GM18858 (cell line): ENCODE measurements around the gene PMEPA1.
A peak's percentile ranks its signal among the peaks of the same experiment; 100 is the strongest.

ENCODE experiments used
- ATAC-seq: cut with Tn5 transposase; IDR thresholded peaks from one replicate; pipeline ENCODE4 v1.9.1; 2021; ENCODE audit not compliant: unreplicated experiment

Gene PMEPA1

GRCh38 chr20:57695012-57695411, 14.8 kb downstream of the PMEPA1 start:
- no peak for ATAC-seq

GRCh38 chr20:57694481-57694880, 15.3 kb downstream of the PMEPA1 start:
- no peak for ATAC-seq

- no peak for ATAC-seq
These were observed 16.0 kb downstream of the PMEPA1 start for GRCh38 chr20:57693670-57694329.

GRCh38 chr20:57693002-57693582, 16.7 kb downstream of the PMEPA1 start:
- ATAC-seq, result no peak

GRCh38 chr20:57692393-57692792, 17.4 kb downstream of the PMEPA1 start:
- ATAC-seq, result no peak

- no peak for ATAC-seq
These were observed 18.1 kb downstream of the PMEPA1 start for GRCh38 chr20:57691699-57692098.

- no peak for ATAC-seq
These were observed 19.3 kb downstream of the PMEPA1 start for GRCh38 chr20:57690525-57690924.

- no peak for ATAC-seq
These were observed 19.9 kb downstream of the PMEPA1 start for GRCh38 chr20:57689745-57690481.

GRCh38 chr20:57688864-57689263, 21.0 kb downstream of the PMEPA1 start:
- no peak for ATAC-seq

- ATAC-seq, result no peak
These were observed 21.5 kb downstream of the PMEPA1 start for GRCh38 chr20:57688295-57688694.

GRCh38 chr20:57686931-57687652, 22.7 kb downstream of the PMEPA1 start:
- no peak for ATAC-seq

- no peak for ATAC-seq
These were observed 24.6 kb downstream of the PMEPA1 start for GRCh38 chr20:57685146-57685758.

- ATAC-seq, result no peak
These were observed 25.0 kb downstream of the PMEPA1 start for GRCh38 chr20:57684808-57685140.

- ATAC-seq, result no peak
These were observed 25.7 kb downstream of the PMEPA1 start for GRCh38 chr20:57683881-57684807.

- no peak for ATAC-seq
These were observed 26.5 kb downstream of the PMEPA1 start for GRCh38 chr20:57683287-57683686.

GRCh38 chr20:57682184-57683101, 27.4 kb downstream of the PMEPA1 start:
- ATAC-seq, result peak; percentile 43

- no peak for ATAC-seq
These were observed 28.6 kb downstream of the PMEPA1 start for GRCh38 chr20:57680934-57681914.

- peak; percentile 52 for ATAC-seq
These were observed 29.6 kb downstream of the PMEPA1 start for GRCh38 chr20:57680131-57680716.
